OCI-LY1 (cell line): ENCODE results near the gene WDHD1.

ENCODE experiments used
- H2AFZ ChIP-seq: fragments of 200-600 bp; sonication (generic), shearing (Covaris generic); 2 replicates; pipeline ENCODE4 v1.6.0; 2014; ENCODE audit warnings: antibody characterized with exemption, mild to moderate bottlenecking, low read length
- H3F3A ChIP-seq: fragments of 200-600 bp; sonication (generic), shearing (Covaris generic); 2 replicates; pipeline ENCODE4 v1.6.0; 2014; ENCODE audit warnings: mild to moderate bottlenecking, antibody characterized with exemption, low read length, moderate library complexity; ENCODE audit not compliant: insufficient read depth
- H3K27ac ChIP-seq: fragments of 200-600 bp; sonication (generic); 2 replicates; pipeline ENCODE4 v1.5.1; 2014; ENCODE audit warnings: low read length, mixed run types, mild to moderate bottlenecking, low read depth; ENCODE audit not compliant: poor library complexity, severe bottlenecking
- H3K27me3 ChIP-seq: fragments of 200-600 bp; sonication (generic); 2 replicates; pipeline ENCODE4 v1.6.0; 2014; ENCODE audit warnings: antibody characterized with exemption, mild to moderate bottlenecking, low read length, moderate library complexity; ENCODE audit not compliant: insufficient read depth
- H3K36me3 ChIP-seq: fragments of 200-600 bp; sonication (generic); 2 replicates; pipeline ENCODE4 v1.6.1; 2014; ENCODE audit warnings: mild to moderate bottlenecking, antibody characterized with exemption, low read length, moderate library complexity, mixed read lengths; ENCODE audit not compliant: insufficient read depth
- H3K4me1 ChIP-seq: fragments of 200-600 bp; sonication (generic); 2 replicates; pipeline ENCODE4 v1.5.1; 2014; ENCODE audit warnings: mild to moderate bottlenecking, low read length, moderate library complexity; ENCODE audit not compliant: insufficient read depth, severe bottlenecking
- H3K4me2 ChIP-seq: fragments of 200-600 bp; sonication (generic), shearing (Covaris generic); 2 replicates; pipeline ENCODE4 v1.6.1; 2014; ENCODE audit warnings: low read length
- H3K4me3 ChIP-seq: fragments of 200-600 bp; sonication (generic); 2 replicates; pipeline ENCODE4 v1.5.1; 2014; ENCODE audit warnings: low read length, low read depth, mild to moderate bottlenecking, mixed read lengths; ENCODE audit not compliant: poor library complexity, severe bottlenecking
- H3K79me2 ChIP-seq: fragments of 200-600 bp; shearing (Covaris generic); 2 replicates; pipeline ENCODE4 v1.6.1; 2016; ENCODE audit warnings: mixed run types, low read length, mixed read lengths; ENCODE audit not compliant: insufficient read depth
- H3K9ac ChIP-seq: fragments of 200-600 bp; sonication (generic), shearing (Covaris generic); 2 replicates; pipeline ENCODE4 v1.6.1; 2014; ENCODE audit warnings: mild to moderate bottlenecking, low read length, mixed read lengths
- H3K9me2 ChIP-seq: fragments of 200-600 bp; sonication (generic), shearing (Covaris generic); 2 replicates; pipeline ENCODE4 v1.6.1; 2014; ENCODE audit warnings: low read depth, mild to moderate bottlenecking, low read length, mixed read lengths
- H3K9me3 ChIP-seq: fragments of 200-600 bp; shearing (Covaris generic); 2 replicates; pipeline ENCODE4 v1.6.1; 2014; ENCODE audit warnings: low read length, mixed read lengths
- H4K20me1 ChIP-seq: fragments of 200-600 bp; sonication (generic), shearing (Covaris generic); 2 replicates; pipeline ENCODE4 v1.6.0; 2016; ENCODE audit warnings: mild to moderate bottlenecking, low read length; ENCODE audit not compliant: insufficient read depth
- EZH2 ChIP-seq: fragments of 200-600 bp; sonication (generic), shearing (Covaris generic); IDR thresholded peaks from 2 replicates; pipeline ENCODE4 v1.8.0; 2017; ENCODE audit warnings: borderline replicate concordance, mixed run types, mild to moderate bottlenecking, antibody characterized with exemption, low read length, moderate library complexity, mixed read lengths
- TF ChIP-seq, protein P1 (sequence below): fragments of 200-600 bp; sonication (generic), shearing (Covaris generic); IDR thresholded peaks from 2 replicates; pipeline ENCODE4 v1.5.1; 2017; ENCODE audit warnings: mild to moderate bottlenecking, antibody characterized with exemption, low read length, moderate library complexity, mixed read lengths

The WDHD1 gene

DNA sequence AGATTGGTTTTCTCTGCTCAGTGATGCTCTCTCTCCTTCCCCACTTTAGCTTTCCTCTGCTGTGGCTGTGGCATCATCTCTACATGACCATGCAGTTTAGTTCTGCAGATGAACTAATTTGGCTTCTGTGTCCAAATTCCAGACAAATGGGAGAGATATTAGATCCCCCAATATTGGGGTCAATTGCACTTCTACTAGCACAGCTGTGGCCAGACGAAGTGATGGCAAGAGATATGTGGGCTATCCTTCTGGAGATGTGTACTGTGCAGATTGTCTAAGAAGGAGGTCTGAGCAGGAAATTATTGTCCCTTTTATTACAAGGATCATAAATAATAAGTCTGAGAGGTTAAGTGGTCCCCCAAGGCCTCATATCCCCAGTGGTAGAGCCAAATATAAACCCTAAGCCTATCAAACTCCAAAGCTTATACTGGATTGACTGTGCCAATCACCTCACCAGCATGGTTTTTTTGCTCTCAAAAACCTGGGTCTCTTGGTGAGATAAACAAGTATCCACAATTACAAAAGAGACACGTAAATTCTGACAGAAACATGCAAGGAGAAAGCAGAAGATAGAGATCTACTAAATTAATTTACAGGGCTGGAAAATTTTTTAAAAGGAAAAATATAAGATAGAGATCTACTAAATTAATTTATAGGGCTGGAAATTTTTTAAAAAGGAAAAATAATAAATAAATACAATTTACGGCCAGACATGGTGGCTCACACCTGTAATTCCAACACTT, 95.1 kb downstream of the WDHD1 start:
- Histone ChIP-seq H3K36me3 (peaks cover 4% of the 10 kb centered on the region), H3K27me3 (no peaks in the 10 kb centered on the region), H3K27ac (no peak overlapping the region), H3K4me3 (no peak overlapping the region), H2AFZ (no peak overlapping the region), H4K20me1 (no peaks in the 10 kb centered on the region), H3K9me3 (no peaks in the 10 kb centered on the region), H3F3A (no peaks in the 10 kb centered on the region), H3K9me2 (no peaks in the 10 kb centered on the region), H3K4me1 (no peaks in the 10 kb centered on the region), H3K4me2 (no peak overlapping the region), H3K9ac (no peak overlapping the region), H3K79me2 (no peaks in the 10 kb centered on the region)
- TF ChIP-seq, protein P1, sequence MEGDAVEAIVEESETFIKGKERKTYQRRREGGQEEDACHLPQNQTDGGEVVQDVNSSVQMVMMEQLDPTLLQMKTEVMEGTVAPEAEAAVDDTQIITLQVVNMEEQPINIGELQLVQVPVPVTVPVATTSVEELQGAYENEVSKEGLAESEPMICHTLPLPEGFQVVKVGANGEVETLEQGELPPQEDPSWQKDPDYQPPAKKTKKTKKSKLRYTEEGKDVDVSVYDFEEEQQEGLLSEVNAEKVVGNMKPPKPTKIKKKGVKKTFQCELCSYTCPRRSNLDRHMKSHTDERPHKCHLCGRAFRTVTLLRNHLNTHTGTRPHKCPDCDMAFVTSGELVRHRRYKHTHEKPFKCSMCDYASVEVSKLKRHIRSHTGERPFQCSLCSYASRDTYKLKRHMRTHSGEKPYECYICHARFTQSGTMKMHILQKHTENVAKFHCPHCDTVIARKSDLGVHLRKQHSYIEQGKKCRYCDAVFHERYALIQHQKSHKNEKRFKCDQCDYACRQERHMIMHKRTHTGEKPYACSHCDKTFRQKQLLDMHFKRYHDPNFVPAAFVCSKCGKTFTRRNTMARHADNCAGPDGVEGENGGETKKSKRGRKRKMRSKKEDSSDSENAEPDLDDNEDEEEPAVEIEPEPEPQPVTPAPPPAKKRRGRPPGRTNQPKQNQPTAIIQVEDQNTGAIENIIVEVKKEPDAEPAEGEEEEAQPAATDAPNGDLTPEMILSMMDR, result no peak
- no peak for TF ChIP-seq EZH2

DNA sequence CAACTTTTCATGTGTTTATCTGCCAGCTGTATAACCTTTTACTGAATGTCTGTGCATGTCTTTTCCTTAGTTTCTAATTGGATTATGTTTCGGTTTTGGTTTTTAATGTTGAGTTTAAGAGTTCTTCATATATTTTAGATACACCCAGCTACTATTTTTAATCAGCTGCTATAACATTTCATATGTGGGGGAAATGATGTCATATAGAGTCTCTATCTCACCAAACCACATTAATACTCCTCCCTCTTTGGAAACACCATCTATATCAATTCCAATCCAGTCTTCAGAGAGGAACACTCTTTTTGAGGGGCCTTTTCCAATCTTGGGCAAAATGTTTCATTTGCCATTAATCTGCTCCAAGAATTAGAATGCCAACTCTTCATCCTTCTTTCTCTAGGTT, 95.8 kb downstream of the WDHD1 start:
- no peak overlapping the region for H3K4me2 ChIP-seq
- no peaks in the 10 kb centered on the region for H3K36me3 ChIP-seq
- no peak overlapping the region for H2AFZ ChIP-seq
- no peaks in the 10 kb centered on the region for H3K79me2 ChIP-seq
- H4K20me1 ChIP-seq, result no peaks in the 10 kb centered on the region
- H3F3A ChIP-seq, result no peaks in the 10 kb centered on the region
- H3K27ac ChIP-seq, result no peak overlapping the region
- H3K4me1 ChIP-seq, result no peaks in the 10 kb centered on the region
- H3K9me3 ChIP-seq, result no peaks in the 10 kb centered on the region
- no peaks in the 10 kb centered on the region for H3K27me3 ChIP-seq
- no peak overlapping the region for H3K4me3 ChIP-seq
- TF ChIP-seq EZH2, result no peak
- TF ChIP-seq, protein P1, result no peak
- no peak overlapping the region for H3K9ac ChIP-seq
- H3K9me2 ChIP-seq, result no peaks in the 10 kb centered on the region

DNA sequence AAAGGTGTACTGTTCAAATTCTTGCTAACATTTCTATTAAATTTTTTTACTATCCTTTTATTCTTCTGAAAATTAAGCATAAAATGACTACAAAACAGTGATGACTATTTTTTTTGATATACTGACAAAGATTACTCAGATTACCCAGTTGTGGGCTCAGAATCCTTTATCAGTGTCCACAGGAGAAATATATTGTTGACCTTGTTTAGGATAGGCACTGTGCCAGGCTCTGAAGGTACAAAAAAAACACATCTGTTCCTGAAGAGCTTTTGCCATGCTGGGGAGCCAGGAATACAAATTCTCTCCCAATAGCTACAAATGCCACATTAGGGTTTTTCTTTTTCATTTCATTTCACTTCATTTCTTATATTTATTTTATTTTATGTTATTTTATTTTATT, 97.3 kb downstream of the WDHD1 start:
- Histone ChIP-seq H3K27me3 (no peaks in the 10 kb centered on the region), H3K79me2 (no peaks in the 10 kb centered on the region), H3K4me3 (no peak overlapping the region), H3K36me3 (no peaks in the 10 kb centered on the region), H3K9ac (no peak overlapping the region), H3K4me2 (no peak overlapping the region), H4K20me1 (no peaks in the 10 kb centered on the region), H3K4me1 (no peaks in the 10 kb centered on the region), H3K27ac (no peak overlapping the region), H3F3A (no peaks in the 10 kb centered on the region), H3K9me2 (no peaks in the 10 kb centered on the region), H3K9me3 (no peaks in the 10 kb centered on the region), H2AFZ (no peak overlapping the region)
- TF ChIP-seq, protein P1, result no peak
- no peak for TF ChIP-seq EZH2
